Measurements from ENCODE around the gene FRAS1.
"Not testable (repeated sequence)": the region's sequence is repeated elsewhere in the genome, so short reads cannot be mapped to it uniquely, and the experiment has no call there.

FRAS1 gene

GRCh38 chr4:78057135-78057599 lies at the start of gene FRAS1:
Gene FRAS1, plus strand, starts transcription at chr4:78057323. Its CDS starts 687 bp downstream, at chr4:78058010.
- no peak for DNase-seq

DNA sequence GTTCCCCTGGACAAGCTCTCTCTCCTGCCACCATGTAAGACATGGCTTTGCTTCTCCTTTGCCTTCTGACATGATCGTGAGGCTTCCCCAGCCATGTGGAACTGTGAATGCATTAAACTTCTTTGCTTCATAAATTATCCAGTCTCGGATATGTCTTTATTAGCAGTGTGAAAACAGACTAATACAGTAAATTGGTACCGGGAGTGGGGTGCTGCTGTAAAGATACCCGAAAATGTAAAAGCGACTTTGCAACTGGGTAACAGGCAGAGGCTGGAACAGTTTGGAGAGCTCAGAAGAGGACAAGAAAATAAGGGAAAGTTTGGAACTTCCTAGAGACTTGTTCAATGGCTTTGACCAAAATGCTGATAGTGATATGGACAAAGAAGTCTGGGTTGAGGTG lies 46.1 kb upstream of the FRAS1 start:
- not testable (repeated sequence) for DNase-seq

GRCh38 chr4:78014889-78015886 lies 41.9 kb upstream of the FRAS1 start:
- no peak for DNase-seq

DNA sequence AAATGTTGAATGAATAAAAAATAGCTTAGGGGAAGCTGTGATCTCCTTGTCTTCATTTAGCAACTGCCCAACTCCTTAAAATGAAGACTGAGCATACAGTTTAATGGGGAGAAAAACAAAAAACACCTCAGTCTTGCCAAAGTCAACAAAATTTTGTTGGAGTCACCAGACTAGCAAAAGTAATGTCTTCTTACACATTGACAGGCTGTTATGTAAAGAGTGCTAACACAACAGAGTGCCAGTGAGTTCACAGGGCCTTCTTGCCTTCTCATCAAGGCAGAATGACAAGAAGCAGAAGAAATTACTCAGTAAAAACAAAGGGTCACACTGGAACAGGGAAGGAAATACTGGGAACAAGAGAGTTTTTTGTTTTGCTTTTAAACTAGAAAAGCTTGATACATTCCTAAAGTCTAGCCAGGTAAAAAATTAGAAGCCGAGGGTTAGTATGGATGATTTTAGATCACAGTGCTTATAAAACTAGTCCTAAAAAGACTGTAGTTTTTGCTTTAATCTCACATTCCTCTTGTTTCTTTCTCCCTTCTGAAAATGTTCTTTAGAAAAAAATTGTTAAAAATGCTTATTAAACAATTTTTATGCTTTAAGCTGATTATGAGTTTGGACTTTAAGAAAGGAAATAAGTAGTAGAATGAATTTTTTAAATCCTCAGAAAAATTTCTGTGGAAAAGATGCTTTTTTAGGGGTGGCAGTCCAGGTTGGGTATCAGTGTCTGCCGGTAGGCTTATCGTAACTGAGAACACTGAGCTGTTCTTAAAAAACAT lies 38.7 kb upstream of the FRAS1 start:
- DNase-seq: no peak

- DNase-seq: no peak
Observed at GRCh38 chr4:78019414-78019813, 37.7 kb upstream of the FRAS1 start.

- DNase-seq: no peak
Observed at GRCh38 chr4:78020677-78021076, 36.4 kb upstream of the FRAS1 start.

DNA sequence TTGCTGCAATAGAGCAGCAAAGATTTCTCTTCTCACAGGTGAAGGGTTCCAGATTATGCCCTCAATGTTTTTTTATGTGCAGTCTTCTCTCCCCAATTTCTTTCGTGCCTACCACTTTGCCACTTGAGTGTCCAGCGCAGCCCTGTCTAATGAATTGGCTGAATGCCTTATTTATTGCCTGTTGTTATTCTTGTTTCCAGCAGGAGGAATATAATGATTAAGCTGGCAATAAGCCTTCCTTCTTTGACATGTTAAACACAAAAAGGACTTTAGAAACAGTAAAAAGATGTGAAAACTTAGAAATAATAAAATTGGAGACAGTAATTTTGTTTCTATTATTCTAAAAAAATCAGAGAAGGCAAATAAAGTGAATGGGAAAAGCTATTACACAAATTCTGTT lies 34.6 kb upstream of the FRAS1 start:
- DNase-seq: no peak

- DNase-seq: no peak
Observed at GRCh38 chr4:78024085-78024484, 33.0 kb upstream of the FRAS1 start.

DNA sequence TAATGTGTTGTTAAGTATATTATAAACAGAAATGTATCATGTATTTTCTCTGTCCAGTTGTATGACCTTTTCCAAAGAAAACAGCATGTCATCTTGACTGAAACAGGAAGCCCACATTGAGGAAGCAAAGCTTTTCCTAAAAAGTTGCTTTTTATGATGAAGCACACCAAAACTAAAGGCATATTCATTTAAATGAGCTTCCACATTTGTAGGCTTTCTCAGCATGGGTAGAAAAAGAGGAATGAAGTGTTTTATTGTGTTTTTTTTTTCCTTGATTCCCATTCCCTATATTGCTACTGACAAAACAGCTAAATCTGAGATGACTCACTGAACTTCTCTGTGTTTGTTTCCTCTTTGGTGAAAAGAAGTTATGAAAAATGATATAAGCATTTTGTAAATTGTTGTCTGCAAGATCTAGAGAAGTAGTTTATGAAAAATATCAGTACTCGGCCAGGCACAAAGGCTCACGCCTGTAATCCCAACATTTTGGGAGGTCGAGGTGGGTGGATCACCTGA lies 32.5 kb upstream of the FRAS1 start:
- no peak for DNase-seq

DNA sequence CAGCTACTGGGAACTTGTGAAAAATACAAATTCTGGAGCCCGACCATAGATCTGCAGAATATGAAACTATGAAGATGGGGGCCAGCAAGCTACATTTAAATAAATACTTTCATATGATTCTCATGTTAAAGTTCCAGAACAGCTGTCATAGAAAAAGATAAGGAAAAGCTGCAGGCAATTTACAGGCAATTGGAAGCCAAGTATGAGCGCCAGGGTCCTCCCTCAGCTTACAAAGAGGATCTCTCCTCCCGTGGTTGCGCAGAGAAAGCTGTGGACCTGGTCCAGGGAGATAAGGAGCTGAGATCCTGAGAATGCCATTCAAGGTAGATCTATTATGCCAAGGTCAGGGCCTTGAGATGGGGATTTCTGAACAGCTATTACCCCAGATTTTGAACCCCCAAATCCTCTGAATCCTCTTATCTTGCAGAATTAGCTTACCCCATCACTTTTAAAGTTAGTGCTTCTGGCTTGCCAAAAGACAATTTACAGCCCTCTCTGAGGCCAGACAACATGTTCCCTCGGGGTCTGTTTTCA lies 25.6 kb upstream of the FRAS1 start:
- DNase-seq: no peak

- DNase-seq: no peak
Observed at GRCh38 chr4:78032446-78032845, 24.7 kb upstream of the FRAS1 start.

DNA sequence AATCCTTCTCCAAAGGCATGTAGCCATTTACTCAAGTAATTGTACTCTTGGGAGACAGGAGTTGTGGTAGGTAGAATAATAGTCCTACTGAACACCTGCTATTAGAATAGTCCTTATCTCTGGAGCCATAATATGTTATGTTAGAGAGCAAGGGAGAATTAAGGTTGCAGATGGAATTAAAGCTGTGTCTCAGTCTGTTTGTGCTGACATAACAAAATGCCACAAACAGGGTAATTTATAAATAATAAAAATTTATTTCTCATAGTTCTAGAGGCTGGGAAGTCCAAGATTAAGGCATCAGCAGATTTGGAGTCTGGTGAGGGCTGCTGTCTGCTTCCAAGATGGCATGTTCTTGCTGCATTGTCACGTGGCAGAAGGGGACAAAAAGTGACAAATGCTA lies 24.2 kb upstream of the FRAS1 start:
- no peak for DNase-seq

DNA sequence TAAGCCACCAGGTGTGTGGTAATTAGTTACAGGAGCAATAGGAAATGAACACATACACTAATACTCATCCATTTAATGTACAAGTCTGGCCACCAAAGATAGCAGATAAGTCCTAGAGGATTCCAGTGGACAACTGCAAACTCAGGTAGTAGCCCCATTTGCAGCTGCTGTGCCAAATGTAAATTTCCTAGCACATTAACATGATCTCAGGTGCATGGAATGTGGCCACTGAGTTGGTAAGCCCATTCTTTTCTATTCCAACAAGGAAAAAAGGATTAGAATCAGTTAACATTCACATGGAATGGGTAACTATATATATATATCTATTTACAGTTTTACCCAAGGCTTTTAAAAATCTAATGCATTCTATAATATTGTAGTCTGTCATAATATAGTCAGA lies 23.3 kb upstream of the FRAS1 start:
- no peak for DNase-seq

DNA sequence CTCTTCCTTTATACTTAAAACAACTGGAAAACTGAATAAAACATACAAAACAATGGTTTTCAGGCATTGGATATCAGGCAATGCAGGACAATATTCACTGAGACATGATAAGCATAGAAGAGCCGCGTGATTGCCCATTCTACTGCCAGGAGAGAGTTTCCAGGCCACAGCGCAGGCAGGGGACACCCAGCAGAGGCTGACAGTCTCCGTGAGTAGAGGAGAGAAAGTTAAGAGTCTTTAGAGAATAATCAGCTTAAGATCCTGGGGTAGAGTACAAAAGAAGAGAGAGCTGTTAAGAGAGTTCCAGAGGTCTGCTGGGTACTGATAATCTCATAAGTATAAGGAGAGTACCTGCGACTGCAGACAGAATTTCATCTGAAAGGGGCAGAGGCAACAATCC lies 18.4 kb upstream of the FRAS1 start:
- no peak for DNase-seq

DNA sequence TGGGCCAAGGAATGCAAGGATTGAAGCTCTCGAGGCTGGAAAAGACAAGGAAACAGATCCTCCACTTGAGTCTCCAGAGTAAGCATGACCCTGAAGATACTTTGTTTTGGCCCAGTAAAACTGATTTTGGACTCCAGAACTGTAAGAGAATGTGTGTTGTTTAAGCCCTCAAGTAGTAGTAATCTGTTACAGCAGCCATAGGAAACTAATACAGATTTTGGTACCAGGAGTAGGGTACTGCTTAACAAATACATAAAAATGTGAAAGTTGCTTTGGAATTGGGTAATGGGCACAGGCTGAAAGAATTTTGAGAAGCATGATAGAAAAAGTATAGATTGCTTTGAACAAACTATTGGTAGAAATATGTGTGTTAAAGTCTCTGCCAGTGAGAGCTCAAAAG lies 17.4 kb upstream of the FRAS1 start:
- DNase-seq: no peak

DNA sequence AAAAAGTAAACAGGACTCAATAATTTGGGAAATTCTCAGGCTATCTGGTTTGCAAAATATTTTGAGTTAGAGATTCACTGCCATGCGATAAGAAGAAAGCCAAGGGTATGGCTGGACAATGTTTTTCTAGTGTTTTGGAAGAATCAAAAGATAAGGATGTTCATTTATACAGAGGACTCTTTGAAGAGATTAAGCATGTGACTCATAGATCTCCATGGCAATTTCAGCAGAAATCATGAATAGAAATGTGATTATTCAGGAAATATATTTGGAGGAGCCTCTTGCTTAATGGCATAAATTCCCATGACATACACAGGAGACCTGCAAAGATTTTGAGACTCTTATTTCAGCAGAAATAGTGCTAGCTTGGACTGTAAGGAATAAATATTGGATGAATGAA lies 16.7 kb upstream of the FRAS1 start:
- DNase-seq: no peak

GRCh38 chr4:78047366-78047765 lies 9.8 kb upstream of the FRAS1 start:
- no peak for DNase-seq

- no peak for DNase-seq
Observed at GRCh38 chr4:78056265-78057129, 626 bp upstream of the FRAS1 start.

GRCh38 chr4:78057600-78058550 lies 752 bp downstream of the FRAS1 start:
- DNase-seq: no peak

DNA sequence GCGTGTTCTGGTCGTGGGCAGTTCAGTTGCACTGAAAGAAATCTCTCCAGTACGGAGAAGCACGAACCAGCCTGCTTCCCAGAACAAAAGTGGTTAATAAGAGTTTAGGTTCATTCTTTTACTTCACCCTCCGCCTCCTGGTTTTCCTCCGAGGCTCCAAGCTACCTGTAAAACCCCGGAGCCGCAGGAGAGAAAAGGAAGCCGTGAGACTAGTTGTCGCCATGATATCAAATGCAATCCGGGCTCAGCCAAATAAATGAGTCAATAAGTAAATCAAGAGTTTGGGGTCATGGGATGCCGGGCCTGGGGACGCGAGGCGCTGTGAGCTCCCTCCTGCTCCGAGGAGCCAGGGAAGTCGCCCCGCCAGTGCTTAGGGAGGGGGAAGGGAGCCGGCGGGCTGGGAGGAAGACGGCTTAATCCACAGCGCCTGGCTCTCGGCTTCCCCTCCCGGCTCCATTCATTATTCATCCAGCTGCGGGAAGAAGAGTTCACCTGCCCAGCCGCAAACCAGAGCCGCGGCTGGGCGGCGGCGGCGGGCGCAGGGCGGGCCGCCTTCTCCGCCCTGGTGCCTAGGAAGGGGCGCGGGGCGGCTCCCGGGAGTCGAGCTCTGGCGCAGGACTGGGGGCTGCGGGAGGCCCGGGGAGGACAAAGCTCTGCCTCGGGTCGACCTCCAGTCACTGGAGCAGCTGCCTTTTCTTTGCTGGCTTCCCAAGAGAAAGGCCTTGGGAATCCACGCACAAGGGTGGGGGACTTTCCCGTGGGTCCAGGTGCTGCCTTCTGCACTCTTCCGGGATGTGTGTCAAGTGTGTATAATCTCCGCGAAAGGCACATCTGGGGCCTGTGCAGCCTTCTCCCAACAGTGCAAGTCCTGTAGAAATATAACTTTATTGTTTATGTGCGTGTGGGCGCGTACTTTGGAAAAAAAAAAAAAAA lies 1.7 kb downstream of the FRAS1 start:
- DNase-seq: no peak

Data from GF-D8 (cell line).